Measurements from ENCODE around the gene SHB. TPM values are rescaled to one million over a fixed set of nuclear protein-coding genes. Genes with fewer than 3 reads are reported as not detected.

SHB gene
- total RNA-seq, 1 experiment from 2014 or later = 20.7 TPM

GRCh38 chr9:38064842-38065368 lies 4.1 kb downstream of the SHB start:
- Histone ChIP-seq H3K4me3 (ENCODE audit: low read depth, low read length, poor library complexity, severe bottlenecking) (no peak overlapping the region), H3K4me1 (ENCODE audit: insufficient read depth, low read length, poor library complexity, severe bottlenecking) (peaks cover 42% of the 10 kb centered on the region), H3K9me3 (ENCODE audit: low read depth, low read length, poor library complexity, severe bottlenecking) (no peaks in the 10 kb centered on the region), H3K36me3 (ENCODE audit: insufficient read depth, low read length, poor library complexity, severe bottlenecking) (no peaks in the 10 kb centered on the region), H3K27ac (ENCODE audit: low read depth, low read length, poor library complexity, severe bottlenecking) (no peak overlapping the region), H3K27me3 (replicated peaks; ENCODE audit: insufficient read depth, low read depth, low read length, poor library complexity) (no peaks in the 10 kb centered on the region)
- no TSS peak for BruUV-seq (replicated peaks)
- ChIA-PET POLR2A (ENCODE audit: low non-redundant PET) (no interaction called here), CTCF (no interaction called here)
- intact Hi-C loops (cut with micrococcal nuclease; ENCODE audit: unreplicated experiment) = loop anchor here (5.0 to 10.0 kb wide), 2 partner anchors 38 to 100 kb away; no protein-coding TSS in a partner anchor
- DNase-seq (ENCODE audit: low spot score) = no peak
- TF ChIP-seq CTCF (conservative IDR thresholded peaks at IDR 0.05; ENCODE audit: low read depth, low read length) (no peak), EZH2 (IDR thresholded peaks at IDR 0.05; ENCODE audit: borderline replicate concordance, low read depth, low read length, poor library complexity, severe bottlenecking) (no peak)

GRCh38 chr9:38063363-38063707 lies 5.7 kb downstream of the SHB start:
- Histone ChIP-seq H3K36me3 (ENCODE audit: insufficient read depth, low read length, poor library complexity, severe bottlenecking) (no peaks in the 10 kb centered on the region), H3K27ac (ENCODE audit: low read depth, low read length, poor library complexity, severe bottlenecking) (no peak overlapping the region), H3K4me3 (ENCODE audit: low read depth, low read length, poor library complexity, severe bottlenecking) (no peak overlapping the region), H3K4me1 (ENCODE audit: insufficient read depth, low read length, poor library complexity, severe bottlenecking) (peaks cover 45% of the 10 kb centered on the region), H3K27me3 (replicated peaks; ENCODE audit: insufficient read depth, low read depth, low read length, poor library complexity) (no peaks in the 10 kb centered on the region), H3K9me3 (ENCODE audit: low read depth, low read length, poor library complexity, severe bottlenecking) (no peaks in the 10 kb centered on the region)
- intact Hi-C loops (cut with micrococcal nuclease; ENCODE audit: unreplicated experiment) = loop anchor here (10.0 kb wide), 1 partner anchor 99 kb away; no protein-coding TSS in a partner anchor
- ChIA-PET POLR2A (ENCODE audit: low non-redundant PET) (interaction anchor here (0.6 to 0.7 kb wide), 3 partner anchors 38 to 136 kb away, joined by 3 to 10 read pairs (median 6); no protein-coding TSS in a partner anchor), CTCF (interaction anchor here (1.4 kb wide), 1 partner anchor 150 kb away, joined by 5 read pairs; no protein-coding TSS in a partner anchor)
- DNase-seq (ENCODE audit: low spot score) = no peak
- no peak for TF ChIP-seq EZH2 (IDR thresholded peaks at IDR 0.05; ENCODE audit: borderline replicate concordance, low read depth, low read length, poor library complexity, severe bottlenecking)
- no peak for TF ChIP-seq CTCF (conservative IDR thresholded peaks at IDR 0.05; ENCODE audit: low read depth, low read length)
- BruUV-seq (replicated peaks) = no TSS peak

- BruUV-seq (replicated peaks) = no TSS peak
- Histone ChIP-seq H3K36me3 (ENCODE audit: insufficient read depth, low read length, poor library complexity, severe bottlenecking) (no peaks in the 10 kb centered on the region), H3K27me3 (replicated peaks; ENCODE audit: insufficient read depth, low read depth, low read length, poor library complexity) (no peaks in the 10 kb centered on the region), H3K27ac (ENCODE audit: low read depth, low read length, poor library complexity, severe bottlenecking) (peak overlapping the region; percentile 30), H3K4me3 (ENCODE audit: low read depth, low read length, poor library complexity, severe bottlenecking) (no peak overlapping the region), H3K9me3 (ENCODE audit: low read depth, low read length, poor library complexity, severe bottlenecking) (no peaks in the 10 kb centered on the region), H3K4me1 (ENCODE audit: insufficient read depth, low read length, poor library complexity, severe bottlenecking) (peaks cover 51% of the 10 kb centered on the region)
- ChIA-PET CTCF (interaction anchor here (1.4 kb wide), 1 partner anchor 149 kb away, joined by 5 read pairs; no protein-coding TSS in a partner anchor), POLR2A (ENCODE audit: low non-redundant PET) (interaction anchor here (0.7 kb wide), 2 partner anchors 38 to 78 kb away, joined by 6 to 10 read pairs; no protein-coding TSS in a partner anchor)
- TF ChIP-seq CTCF (conservative IDR thresholded peaks at IDR 0.05; ENCODE audit: low read depth, low read length) (no peak), EZH2 (IDR thresholded peaks at IDR 0.05; ENCODE audit: borderline replicate concordance, low read depth, low read length, poor library complexity, severe bottlenecking) (no peak)
- intact Hi-C loops (cut with micrococcal nuclease; ENCODE audit: unreplicated experiment) = loop anchor here (10.0 kb wide), 1 partner anchor 98 kb away; no protein-coding TSS in a partner anchor
- no peak for DNase-seq (ENCODE audit: low spot score)
Observed at GRCh38 chr9:38062498-38063362, 6.3 kb downstream of the SHB start.

Measured in A673 (cell line).